Progenitor cell of endocrine pancreas (in vitro differentiated cells): ENCODE data around the gene CNTNAP5. TPM values are rescaled to one million over a fixed set of nuclear protein-coding genes. Genes with fewer than 3 reads are reported as not detected.

Experiments used
- DNase-seq: peaks from one replicate; pipeline ENCODE4 v3.0.0; 2021; ENCODE audit warnings: low spot score; ENCODE audit not compliant: unreplicated experiment
- H3K27ac Mint-ChIP-seq: 2 replicates; pipeline ENCODE4 v1.8.0; 2021; ENCODE audit warnings: mild to moderate bottlenecking, moderate library complexity, mixed read lengths
- H3K27me3 Mint-ChIP-seq: 2 replicates; pipeline ENCODE4 v1.8.0; 2021; ENCODE audit warnings: mixed read lengths
- H3K36me3 Mint-ChIP-seq: 2 replicates; pipeline ENCODE4 v1.8.0; 2022; ENCODE audit warnings: mixed read lengths; ENCODE audit not compliant: insufficient read depth
- H3K4me1 Mint-ChIP-seq: 2 replicates; pipeline ENCODE4 v1.8.0; 2021; ENCODE audit warnings: low read depth, mixed read lengths
- H3K4me3 Mint-ChIP-seq: 2 replicates; pipeline ENCODE4 v1.8.0; 2021; ENCODE audit warnings: low read depth, mild to moderate bottlenecking, moderate library complexity, mixed read lengths
- H3K9me3 Mint-ChIP-seq: 2 replicates; pipeline ENCODE4 v1.8.0; 2021; ENCODE audit warnings: low read depth, mixed read lengths
- total RNA-seq: library from RNA; stranded (reverse); gene quantifications from 2 replicates; pipeline ENCODE4 v1.2.1, GENCODE V29; 2021
- TF ChIP-seq, protein P1 (sequence below): fragments of 200-600 bp; sonication (generic); IDR thresholded peaks from one replicate; pipeline ENCODE4 v1.5.0; 2021; ENCODE audit warnings: antibody characterized with exemption, mild to moderate bottlenecking; ENCODE audit not compliant: unreplicated experiment

The CNTNAP5 gene
- total RNA-seq, 1 donor from 2014 or later = 5.3 TPM

- Mint-ChIP-seq H3K4me3 (no peak overlapping the region), H3K4me1 (peaks cover 21% of the 10 kb centered on the region), H3K9me3 (peaks cover 4% of the 10 kb centered on the region), H3K36me3 (no peaks in the 10 kb centered on the region), H3K27ac (no peak overlapping the region), H3K27me3 (no peaks in the 10 kb centered on the region)
- TF ChIP-seq, protein P1, sequence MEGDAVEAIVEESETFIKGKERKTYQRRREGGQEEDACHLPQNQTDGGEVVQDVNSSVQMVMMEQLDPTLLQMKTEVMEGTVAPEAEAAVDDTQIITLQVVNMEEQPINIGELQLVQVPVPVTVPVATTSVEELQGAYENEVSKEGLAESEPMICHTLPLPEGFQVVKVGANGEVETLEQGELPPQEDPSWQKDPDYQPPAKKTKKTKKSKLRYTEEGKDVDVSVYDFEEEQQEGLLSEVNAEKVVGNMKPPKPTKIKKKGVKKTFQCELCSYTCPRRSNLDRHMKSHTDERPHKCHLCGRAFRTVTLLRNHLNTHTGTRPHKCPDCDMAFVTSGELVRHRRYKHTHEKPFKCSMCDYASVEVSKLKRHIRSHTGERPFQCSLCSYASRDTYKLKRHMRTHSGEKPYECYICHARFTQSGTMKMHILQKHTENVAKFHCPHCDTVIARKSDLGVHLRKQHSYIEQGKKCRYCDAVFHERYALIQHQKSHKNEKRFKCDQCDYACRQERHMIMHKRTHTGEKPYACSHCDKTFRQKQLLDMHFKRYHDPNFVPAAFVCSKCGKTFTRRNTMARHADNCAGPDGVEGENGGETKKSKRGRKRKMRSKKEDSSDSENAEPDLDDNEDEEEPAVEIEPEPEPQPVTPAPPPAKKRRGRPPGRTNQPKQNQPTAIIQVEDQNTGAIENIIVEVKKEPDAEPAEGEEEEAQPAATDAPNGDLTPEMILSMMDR = no peak
- no peak for DNase-seq
Observed at GRCh38 chr2:124886216-124886615, 861.1 kb downstream of the CNTNAP5 start.

- no peaks in the 10 kb centered on the region for H3K27me3 Mint-ChIP-seq
- H3K9me3 Mint-ChIP-seq = peaks cover 2% of the 10 kb centered on the region
- H3K36me3 Mint-ChIP-seq = no peaks in the 10 kb centered on the region
- TF ChIP-seq, protein P1 = no peak
- H3K4me1 Mint-ChIP-seq = peaks cover 14% of the 10 kb centered on the region
- no peak overlapping the region for H3K4me3 Mint-ChIP-seq
- no peak overlapping the region for H3K27ac Mint-ChIP-seq
- no peak for DNase-seq
Observed at GRCh38 chr2:124887466-124887865, 862.4 kb downstream of the CNTNAP5 start.

- Mint-ChIP-seq H3K4me1 (peaks cover 14% of the 10 kb centered on the region), H3K27ac (no peak overlapping the region), H3K36me3 (no peaks in the 10 kb centered on the region), H3K9me3 (no peaks in the 10 kb centered on the region), H3K27me3 (no peaks in the 10 kb centered on the region), H3K4me3 (no peak overlapping the region)
- TF ChIP-seq, protein P1 = no peak
- DNase-seq = no peak
Observed at GRCh38 chr2:124888431-124888830, 863.3 kb downstream of the CNTNAP5 start.

DNA sequence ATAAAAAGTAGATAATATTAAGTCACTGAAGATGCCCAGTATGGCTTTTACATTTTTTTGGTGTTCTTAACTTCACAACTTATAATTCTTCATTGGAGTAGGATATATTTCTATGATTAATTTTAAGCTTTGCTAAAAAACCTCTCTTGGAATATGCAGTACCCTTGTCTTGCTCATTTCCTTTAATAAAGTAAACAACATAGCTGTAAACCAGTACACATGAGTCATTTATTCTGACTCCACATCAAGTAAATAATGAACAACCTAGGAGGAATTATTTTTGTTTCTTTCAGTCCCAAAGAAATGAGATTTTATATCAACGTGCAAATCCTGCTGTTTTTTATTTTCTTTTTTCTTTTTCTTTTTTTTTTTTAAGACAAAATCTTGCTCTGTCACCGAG lies 869.1 kb downstream of the CNTNAP5 start:
- peaks cover 6% of the 10 kb centered on the region for H3K4me1 Mint-ChIP-seq
- no peaks in the 10 kb centered on the region for H3K36me3 Mint-ChIP-seq
- TF ChIP-seq, protein P1 = no peak
- no peaks in the 10 kb centered on the region for H3K27me3 Mint-ChIP-seq
- no peaks in the 10 kb centered on the region for H3K9me3 Mint-ChIP-seq
- no peak overlapping the region for H3K27ac Mint-ChIP-seq
- H3K4me3 Mint-ChIP-seq = no peak overlapping the region
- DNase-seq = no peak

DNA sequence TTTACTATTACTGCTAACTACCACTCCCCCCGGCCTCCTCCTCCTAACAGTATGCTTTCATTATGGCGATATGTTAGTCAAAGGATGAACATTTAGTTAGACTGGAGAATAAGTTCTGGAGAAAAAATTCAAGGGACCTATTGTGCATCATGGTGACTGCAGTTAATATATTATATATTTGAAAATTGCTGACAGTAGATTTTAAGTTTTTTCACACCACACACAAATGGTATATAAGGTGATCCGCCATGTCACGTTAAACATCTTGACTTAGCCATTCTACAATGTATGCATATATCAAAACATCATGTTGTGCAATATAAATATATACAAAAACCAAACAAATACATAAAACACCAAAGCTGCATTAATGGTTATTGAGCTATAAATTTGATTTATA lies 873.7 kb downstream of the CNTNAP5 start:
- TF ChIP-seq, protein P1 = no peak
- Mint-ChIP-seq H3K36me3 (no peaks in the 10 kb centered on the region), H3K9me3 (no peaks in the 10 kb centered on the region), H3K4me1 (peaks cover 3% of the 10 kb centered on the region), H3K27ac (no peak overlapping the region), H3K27me3 (no peaks in the 10 kb centered on the region), H3K4me3 (no peak overlapping the region)
- no peak for DNase-seq
